GM12872 (cell line): ENCODE data around the gene THRSP.

ENCODE experiments used
- CTCF ChIP-seq: IDR thresholded peaks from 3 replicates; pipeline ENCODE4 v1.5.1; 2011; ENCODE audit warnings: low read depth, mild to moderate bottlenecking, low read length, moderate library complexity; ENCODE audit not compliant: insufficient read depth

Gene THRSP

GRCh38 chr11:78063440-78064181 is at the start of gene THRSP:
TSS of gene THRSP (plus strand) at chr11:78063861. CDS start at chr11:78063882, 21 bp downstream.
- TF ChIP-seq CTCF = no peak

GRCh38 chr11:78015878-78016277 is 47.8 kb upstream of the THRSP start:
- no peak for TF ChIP-seq CTCF

- TF ChIP-seq CTCF = no peak
Measured at GRCh38 chr11:78019808-78020207, 43.9 kb upstream of the THRSP start.

GRCh38 chr11:78020246-78020645 is 43.4 kb upstream of the THRSP start:
- TF ChIP-seq CTCF = no peak

GRCh38 chr11:78021611-78022010 is 42.0 kb upstream of the THRSP start:
- TF ChIP-seq CTCF = no peak

- TF ChIP-seq CTCF = no peak
Measured at GRCh38 chr11:78022397-78023396, 41.0 kb upstream of the THRSP start, which contains the start of gene KCTD14. TSS of gene KCTD14 (minus strand) at chr11:78023276. CDS start at chr11:78023249, 27 bp downstream.

GRCh38 chr11:78023426-78023825 is 40.2 kb upstream of the THRSP start:
- no peak for TF ChIP-seq CTCF
